WTC11 (cell line): ENCODE results near the gene USP7. TPM values are rescaled to one million over a fixed set of nuclear protein-coding genes. Genes with fewer than 3 reads are reported as not detected.

Experiments
- ATAC-seq: fragments of 200-7000 bp; cut with Tn5 transposase; 2 replicates; pipeline ENCODE4 v1.10.0; 2021; ENCODE audit warnings: mild to moderate bottlenecking, moderate library complexity
- CTCF ChIA-PET: fragments of 300-600 bp; sonication (Branson Sonifier 250); formaldehyde crosslinking; loops from one replicate; lab custom pipeline; 2021; ENCODE audit warnings: antibody characterized with exemption; lab: Charles Lee
- POLR2A ChIA-PET: fragments of 350-600 bp; sonication (Branson Sonifier 250); formaldehyde crosslinking; loops from one replicate; lab custom pipeline; 2021; ENCODE audit warnings: antibody characterized with exemption; lab: Charles Lee
- DNase-seq: peaks from one replicate; pipeline ENCODE4 v3.0.0; 2021; ENCODE audit warnings: low spot score
- H3K27ac Mint-ChIP-seq: 2 replicates; pipeline ENCODE4 v1.8.0; 2021; ENCODE audit warnings: mixed read lengths
- H3K27me3 Mint-ChIP-seq: 2 replicates; pipeline ENCODE4 v1.8.0; 2021; ENCODE audit warnings: low read depth, mild to moderate bottlenecking, moderate library complexity, mixed read lengths
- H3K36me3 Mint-ChIP-seq: 2 replicates; pipeline ENCODE4 v1.8.0; 2021; ENCODE audit warnings: mixed read lengths
- H3K4me1 Mint-ChIP-seq: 2 replicates; pipeline ENCODE4 v1.8.0; 2022; ENCODE audit warnings: mixed read lengths
- H3K4me3 Mint-ChIP-seq: 2 replicates; pipeline ENCODE4 v1.8.0; 2021; ENCODE audit warnings: mild to moderate bottlenecking, moderate library complexity, mixed read lengths
- H3K9me3 Mint-ChIP-seq: 2 replicates; pipeline ENCODE4 v1.8.0; 2021; ENCODE audit warnings: mixed read lengths
- EMX1 ChIP-seq: fragments of 250-450 bp; sonication (Bioruptor Pico); IDR thresholded peaks from 2 replicates; pipeline ENCODE4 v1.8.0; 2021; ENCODE audit warnings: mild to moderate bottlenecking
- FOXP1 ChIP-seq: sonication (generic); formaldehyde crosslinking; IDR thresholded peaks from 2 replicates; pipeline ENCODE4 v1.8.0; 2022; ENCODE audit warnings: missing genetic modification reagents, mild to moderate bottlenecking, moderate library complexity, borderline replicate concordance
- GABPB1 ChIP-seq: sonication (generic); formaldehyde crosslinking; IDR thresholded peaks from 2 replicates; pipeline ENCODE4 v1.8.1; 2023; ENCODE audit warnings: mild to moderate bottlenecking, missing genetic modification reagents
- MYBL2 ChIP-seq: sonication (generic); formaldehyde crosslinking; IDR thresholded peaks from 2 replicates; pipeline ENCODE4 v1.8.1; 2023; ENCODE audit warnings: mild to moderate bottlenecking, moderate library complexity, missing genetic modification reagents
- NFATC4 ChIP-seq: fragments of 250-450 bp; sonication (Bioruptor Pico); IDR thresholded peaks from 2 replicates; pipeline ENCODE4 v1.9.0; 2021; ENCODE audit warnings: mild to moderate bottlenecking
- OVOL2 ChIP-seq: fragments of 250-450 bp; sonication (Bioruptor Pico); IDR thresholded peaks from 2 replicates; pipeline ENCODE4 v1.9.0; 2021; ENCODE audit warnings: mild to moderate bottlenecking, borderline replicate concordance
- SOX15 ChIP-seq: fragments of 250-450 bp; sonication (Bioruptor Pico); IDR thresholded peaks from 2 replicates; pipeline ENCODE4 v1.9.0; 2021; ENCODE audit warnings: mild to moderate bottlenecking
- ZNF263 ChIP-seq: sonication (generic); formaldehyde crosslinking; IDR thresholded peaks from 2 replicates; pipeline ENCODE4 v1.8.1; 2022; ENCODE audit warnings: low read depth, mild to moderate bottlenecking, moderate library complexity, missing genetic modification reagents
- ZNF416 ChIP-seq: fragments of 250-450 bp; sonication (Bioruptor Pico); IDR thresholded peaks from 2 replicates; pipeline ENCODE4 v1.9.0; 2021; ENCODE audit warnings: mild to moderate bottlenecking, inconsistent platforms
- total RNA-seq: library from RNA; stranded (reverse); gene quantifications from 3 replicates; pipeline ENCODE4 v1.2.3, GENCODE V29; 2021
- TF ChIP-seq, protein P1 (sequence below): sonication (generic); formaldehyde crosslinking; IDR thresholded peaks from 2 replicates; pipeline ENCODE4 v1.8.0; 2022; ENCODE audit warnings: mild to moderate bottlenecking, missing genetic modification reagents
- TF ChIP-seq, protein P2 (sequence below): sonication (generic); formaldehyde crosslinking; IDR thresholded peaks from 2 replicates; pipeline ENCODE4 v1.8.0; 2023; ENCODE audit warnings: mild to moderate bottlenecking, missing genetic modification reagents
- TF ChIP-seq, protein P3 (sequence below): sonication (generic); formaldehyde crosslinking; IDR thresholded peaks from 2 replicates; pipeline ENCODE4 v1.8.0; 2023; ENCODE audit warnings: missing genetic modification reagents, mild to moderate bottlenecking, borderline replicate concordance
- TF ChIP-seq, protein P4 (sequence below): sonication (generic); formaldehyde crosslinking; conservative IDR thresholded peaks from 2 replicates; pipeline ENCODE4 v1.8.1; 2023; ENCODE audit warnings: mild to moderate bottlenecking, low read depth, missing genetic modification reagents, moderate library complexity
- TF ChIP-seq, protein P5 (sequence below): sonication (generic); formaldehyde crosslinking; IDR thresholded peaks from 2 replicates; pipeline ENCODE4 v1.8.1; 2023; ENCODE audit warnings: mild to moderate bottlenecking, moderate library complexity, missing genetic modification reagents

Gene USP7
- total RNA-seq, 1 experiment from 2014 or later, result 211 TPM

DNA sequence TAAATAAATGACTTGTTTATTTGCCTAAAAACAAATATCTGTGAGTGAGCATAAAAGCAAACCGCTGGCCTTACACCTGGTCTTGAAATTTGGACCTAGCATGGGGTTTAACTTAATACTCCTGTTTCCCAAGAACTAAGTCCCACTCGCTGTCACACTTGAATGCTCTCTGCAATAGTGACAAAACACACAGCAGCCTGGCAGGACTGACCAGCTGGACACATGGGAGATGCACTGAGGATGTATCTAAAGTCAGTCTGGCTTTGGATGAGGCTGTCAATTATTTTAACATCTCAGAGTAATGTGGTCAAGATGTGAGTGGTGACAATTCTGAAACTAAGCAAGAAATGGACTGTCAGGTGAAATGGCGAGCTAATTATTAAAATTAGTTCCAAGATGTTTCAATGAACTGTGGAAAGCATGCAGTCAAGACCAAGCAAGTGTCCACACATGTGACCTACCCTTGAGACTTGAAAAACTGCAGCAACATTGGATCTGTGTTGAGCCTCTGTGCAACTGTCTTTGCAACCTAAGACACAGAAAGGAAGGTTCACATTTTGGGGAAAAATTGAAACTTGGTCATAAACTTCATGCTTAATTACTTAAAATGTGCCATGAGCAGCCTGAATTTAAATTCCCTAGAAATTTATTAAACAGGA, 64.9 kb downstream of the USP7 start:
- H3K4me1 Mint-ChIP-seq, result no peaks in the 10 kb centered on the region
- no peak for ATAC-seq
- ChIA-PET POLR2A (no interaction called here), CTCF (interaction anchor here (0.7 to 4.3 kb wide), 5 partner anchors 15 to 115 kb away, joined by 3 to 15 read pairs (median 5); no protein-coding TSS in a partner anchor)
- TF ChIP-seq FOXP1 (CRISPR knock-in tag) (no peak), ZNF263 (CRISPR knock-in tag) (no peak), NFATC4 (CRISPR knock-in tag) (no peak), GABPB1 (no peak)
- TF ChIP-seq, protein P1, sequence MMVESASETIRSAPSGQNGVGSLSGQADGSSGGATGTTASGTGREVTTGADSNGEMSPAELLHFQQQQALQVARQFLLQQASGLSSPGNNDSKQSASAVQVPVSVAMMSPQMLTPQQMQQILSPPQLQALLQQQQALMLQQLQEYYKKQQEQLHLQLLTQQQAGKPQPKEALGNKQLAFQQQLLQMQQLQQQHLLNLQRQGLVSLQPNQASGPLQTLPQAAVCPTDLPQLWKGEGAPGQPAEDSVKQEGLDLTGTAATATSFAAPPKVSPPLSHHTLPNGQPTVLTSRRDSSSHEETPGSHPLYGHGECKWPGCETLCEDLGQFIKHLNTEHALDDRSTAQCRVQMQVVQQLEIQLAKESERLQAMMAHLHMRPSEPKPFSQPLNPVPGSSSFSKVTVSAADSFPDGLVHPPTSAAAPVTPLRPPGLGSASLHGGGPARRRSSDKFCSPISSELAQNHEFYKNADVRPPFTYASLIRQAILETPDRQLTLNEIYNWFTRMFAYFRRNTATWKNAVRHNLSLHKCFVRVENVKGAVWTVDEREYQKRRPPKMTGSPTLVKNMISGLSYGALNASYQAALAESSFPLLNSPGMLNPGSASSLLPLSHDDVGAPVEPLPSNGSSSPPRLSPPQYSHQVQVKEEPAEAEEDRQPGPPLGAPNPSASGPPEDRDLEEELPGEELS, result no peak
- TF ChIP-seq, protein P2, sequence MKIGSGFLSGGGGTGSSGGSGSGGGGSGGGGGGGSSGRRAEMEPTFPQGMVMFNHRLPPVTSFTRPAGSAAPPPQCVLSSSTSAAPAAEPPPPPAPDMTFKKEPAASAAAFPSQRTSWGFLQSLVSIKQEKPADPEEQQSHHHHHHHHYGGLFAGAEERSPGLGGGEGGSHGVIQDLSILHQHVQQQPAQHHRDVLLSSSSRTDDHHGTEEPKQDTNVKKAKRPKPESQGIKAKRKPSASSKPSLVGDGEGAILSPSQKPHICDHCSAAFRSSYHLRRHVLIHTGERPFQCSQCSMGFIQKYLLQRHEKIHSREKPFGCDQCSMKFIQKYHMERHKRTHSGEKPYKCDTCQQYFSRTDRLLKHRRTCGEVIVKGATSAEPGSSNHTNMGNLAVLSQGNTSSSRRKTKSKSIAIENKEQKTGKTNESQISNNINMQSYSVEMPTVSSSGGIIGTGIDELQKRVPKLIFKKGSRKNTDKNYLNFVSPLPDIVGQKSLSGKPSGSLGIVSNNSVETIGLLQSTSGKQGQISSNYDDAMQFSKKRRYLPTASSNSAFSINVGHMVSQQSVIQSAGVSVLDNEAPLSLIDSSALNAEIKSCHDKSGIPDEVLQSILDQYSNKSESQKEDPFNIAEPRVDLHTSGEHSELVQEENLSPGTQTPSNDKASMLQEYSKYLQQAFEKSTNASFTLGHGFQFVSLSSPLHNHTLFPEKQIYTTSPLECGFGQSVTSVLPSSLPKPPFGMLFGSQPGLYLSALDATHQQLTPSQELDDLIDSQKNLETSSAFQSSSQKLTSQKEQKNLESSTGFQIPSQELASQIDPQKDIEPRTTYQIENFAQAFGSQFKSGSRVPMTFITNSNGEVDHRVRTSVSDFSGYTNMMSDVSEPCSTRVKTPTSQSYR (CRISPR knock-in tag), result no peak
- TF ChIP-seq, all 79 proteins: peak for 0
- peaks cover 92% of the 10 kb centered on the region for H3K36me3 Mint-ChIP-seq
- H3K4me3 Mint-ChIP-seq, result no peak overlapping the region
- H3K9me3 Mint-ChIP-seq, result no peaks in the 10 kb centered on the region
- DNase-seq, result no peak
- H3K27me3 Mint-ChIP-seq, result no peaks in the 10 kb centered on the region
- H3K27ac Mint-ChIP-seq, result no peak overlapping the region

DNA sequence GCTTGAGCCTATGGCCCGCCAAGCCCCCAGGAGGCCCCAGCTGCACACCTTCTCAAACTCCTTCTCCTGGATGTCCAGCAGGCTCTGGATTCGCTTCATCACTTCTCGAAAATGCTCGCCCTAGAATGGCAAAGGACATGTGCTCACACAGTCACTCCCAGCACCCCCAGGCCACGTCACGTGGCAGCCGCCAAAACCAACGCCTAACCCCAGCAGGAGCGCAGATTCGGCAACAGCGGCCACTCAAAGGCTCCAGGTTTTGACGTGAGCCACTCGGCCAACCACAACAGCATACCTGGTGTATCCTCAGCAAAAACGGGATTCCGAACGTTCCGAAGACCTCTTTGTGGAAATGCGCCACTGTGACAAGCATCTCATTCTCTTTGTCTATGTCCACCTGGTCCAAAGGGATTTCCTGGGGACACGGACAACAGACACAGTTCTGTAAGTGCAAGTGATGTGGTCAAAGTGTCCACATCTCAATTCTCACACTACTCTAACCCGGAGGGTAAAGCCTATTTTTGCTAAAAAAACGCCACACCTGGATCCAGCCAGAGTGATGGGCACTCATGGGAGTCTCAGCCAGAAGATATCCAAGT, 68.9 kb downstream of the USP7 start:
- Mint-ChIP-seq H3K9me3 (no peaks in the 10 kb centered on the region), H3K27ac (no peak overlapping the region), H3K4me1 (no peaks in the 10 kb centered on the region), H3K36me3 (peaks cover 87% of the 10 kb centered on the region)
- ChIA-PET POLR2A (no interaction called here), CTCF (interaction anchor here (0.7 to 1.7 kb wide), 5 partner anchors 9 to 118 kb away, joined by 3 to 5 read pairs (median 4); partner anchors contain the start of gene CARHSP1)
- DNase-seq (no peak), ATAC-seq (no peak)
- TF ChIP-seq, protein P3, sequence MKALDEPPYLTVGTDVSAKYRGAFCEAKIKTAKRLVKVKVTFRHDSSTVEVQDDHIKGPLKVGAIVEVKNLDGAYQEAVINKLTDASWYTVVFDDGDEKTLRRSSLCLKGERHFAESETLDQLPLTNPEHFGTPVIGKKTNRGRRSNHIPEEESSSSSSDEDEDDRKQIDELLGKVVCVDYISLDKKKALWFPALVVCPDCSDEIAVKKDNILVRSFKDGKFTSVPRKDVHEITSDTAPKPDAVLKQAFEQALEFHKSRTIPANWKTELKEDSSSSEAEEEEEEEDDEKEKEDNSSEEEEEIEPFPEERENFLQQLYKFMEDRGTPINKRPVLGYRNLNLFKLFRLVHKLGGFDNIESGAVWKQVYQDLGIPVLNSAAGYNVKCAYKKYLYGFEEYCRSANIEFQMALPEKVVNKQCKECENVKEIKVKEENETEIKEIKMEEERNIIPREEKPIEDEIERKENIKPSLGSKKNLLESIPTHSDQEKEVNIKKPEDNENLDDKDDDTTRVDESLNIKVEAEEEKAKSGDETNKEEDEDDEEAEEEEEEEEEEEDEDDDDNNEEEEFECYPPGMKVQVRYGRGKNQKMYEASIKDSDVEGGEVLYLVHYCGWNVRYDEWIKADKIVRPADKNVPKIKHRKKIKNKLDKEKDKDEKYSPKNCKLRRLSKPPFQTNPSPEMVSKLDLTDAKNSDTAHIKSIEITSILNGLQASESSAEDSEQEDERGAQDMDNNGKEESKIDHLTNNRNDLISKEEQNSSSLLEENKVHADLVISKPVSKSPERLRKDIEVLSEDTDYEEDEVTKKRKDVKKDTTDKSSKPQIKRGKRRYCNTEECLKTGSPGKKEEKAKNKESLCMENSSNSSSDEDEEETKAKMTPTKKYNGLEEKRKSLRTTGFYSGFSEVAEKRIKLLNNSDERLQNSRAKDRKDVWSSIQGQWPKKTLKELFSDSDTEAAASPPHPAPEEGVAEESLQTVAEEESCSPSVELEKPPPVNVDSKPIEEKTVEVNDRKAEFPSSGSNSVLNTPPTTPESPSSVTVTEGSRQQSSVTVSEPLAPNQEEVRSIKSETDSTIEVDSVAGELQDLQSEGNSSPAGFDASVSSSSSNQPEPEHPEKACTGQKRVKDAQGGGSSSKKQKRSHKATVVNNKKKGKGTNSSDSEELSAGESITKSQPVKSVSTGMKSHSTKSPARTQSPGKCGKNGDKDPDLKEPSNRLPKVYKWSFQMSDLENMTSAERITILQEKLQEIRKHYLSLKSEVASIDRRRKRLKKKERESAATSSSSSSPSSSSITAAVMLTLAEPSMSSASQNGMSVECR (CRISPR knock-in tag), result no peak
- TF ChIP-seq, protein P4, sequence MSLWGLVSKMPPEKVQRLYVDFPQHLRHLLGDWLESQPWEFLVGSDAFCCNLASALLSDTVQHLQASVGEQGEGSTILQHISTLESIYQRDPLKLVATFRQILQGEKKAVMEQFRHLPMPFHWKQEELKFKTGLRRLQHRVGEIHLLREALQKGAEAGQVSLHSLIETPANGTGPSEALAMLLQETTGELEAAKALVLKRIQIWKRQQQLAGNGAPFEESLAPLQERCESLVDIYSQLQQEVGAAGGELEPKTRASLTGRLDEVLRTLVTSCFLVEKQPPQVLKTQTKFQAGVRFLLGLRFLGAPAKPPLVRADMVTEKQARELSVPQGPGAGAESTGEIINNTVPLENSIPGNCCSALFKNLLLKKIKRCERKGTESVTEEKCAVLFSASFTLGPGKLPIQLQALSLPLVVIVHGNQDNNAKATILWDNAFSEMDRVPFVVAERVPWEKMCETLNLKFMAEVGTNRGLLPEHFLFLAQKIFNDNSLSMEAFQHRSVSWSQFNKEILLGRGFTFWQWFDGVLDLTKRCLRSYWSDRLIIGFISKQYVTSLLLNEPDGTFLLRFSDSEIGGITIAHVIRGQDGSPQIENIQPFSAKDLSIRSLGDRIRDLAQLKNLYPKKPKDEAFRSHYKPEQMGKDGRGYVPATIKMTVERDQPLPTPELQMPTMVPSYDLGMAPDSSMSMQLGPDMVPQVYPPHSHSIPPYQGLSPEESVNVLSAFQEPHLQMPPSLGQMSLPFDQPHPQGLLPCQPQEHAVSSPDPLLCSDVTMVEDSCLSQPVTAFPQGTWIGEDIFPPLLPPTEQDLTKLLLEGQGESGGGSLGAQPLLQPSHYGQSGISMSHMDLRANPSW, result no peak
- no peak for TF ChIP-seq SOX15 (CRISPR knock-in tag)
- TF ChIP-seq EMX1 (CRISPR knock-in tag), result no peak
- TF ChIP-seq, protein P5, sequence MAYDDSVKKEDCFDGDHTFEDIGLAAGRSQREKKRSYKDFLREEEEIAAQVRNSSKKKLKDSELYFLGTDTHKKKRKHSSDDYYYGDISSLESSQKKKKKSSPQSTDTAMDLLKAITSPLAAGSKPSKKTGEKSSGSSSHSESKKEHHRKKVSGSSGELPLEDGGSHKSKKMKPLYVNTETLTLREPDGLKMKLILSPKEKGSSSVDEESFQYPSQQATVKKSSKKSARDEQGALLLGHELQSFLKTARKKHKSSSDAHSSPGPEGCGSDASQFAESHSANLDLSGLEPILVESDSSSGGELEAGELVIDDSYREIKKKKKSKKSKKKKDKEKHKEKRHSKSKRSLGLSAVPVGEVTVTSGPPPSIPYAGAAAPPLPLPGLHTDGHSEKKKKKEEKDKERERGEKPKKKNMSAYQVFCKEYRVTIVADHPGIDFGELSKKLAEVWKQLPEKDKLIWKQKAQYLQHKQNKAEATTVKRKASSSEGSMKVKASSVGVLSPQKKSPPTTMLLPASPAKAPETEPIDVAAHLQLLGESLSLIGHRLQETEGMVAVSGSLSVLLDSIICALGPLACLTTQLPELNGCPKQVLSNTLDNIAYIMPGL (CRISPR knock-in tag), result no peak
- no peak for TF ChIP-seq MYBL2 (CRISPR knock-in tag)
- no peak for TF ChIP-seq ZNF416 (CRISPR knock-in tag)
- TF ChIP-seq OVOL2 (CRISPR knock-in tag), result no peak
- TF ChIP-seq, all 79 proteins: peak for 0
- Mint-ChIP-seq H3K27me3 (no peaks in the 10 kb centered on the region), H3K4me3 (no peak overlapping the region)
